MM.1S (cell line): Measurements from ENCODE around the gene ZNRF3.

Experiments used
- DNase-seq: peaks from one replicate; pipeline ENCODE4 v3.0.0-alpha.2; 2015
- H2AFZ ChIP-seq: fragments of 300-600 bp; sonication (generic); 2 replicates; pipeline ENCODE4 v1.6.0; 2016; ENCODE audit warnings: antibody characterized with exemption, low read length
- H3F3A ChIP-seq: fragments of 300-600 bp; sonication (generic); 2 replicates; pipeline ENCODE4 v1.6.1; 2016; ENCODE audit warnings: mild to moderate bottlenecking, antibody characterized with exemption, low read length, moderate library complexity, mixed read lengths; ENCODE audit not compliant: insufficient read depth
- H3K27ac ChIP-seq: fragments of 300-600 bp; sonication (generic); 2 replicates; pipeline ENCODE4 v1.5.1; 2016; ENCODE audit warnings: mild to moderate bottlenecking, low read length
- H3K27me3 ChIP-seq: fragments of 300-600 bp; sonication (generic); replicated peaks from 2 replicates; pipeline ENCODE4 v1.6.0; 2016; ENCODE audit warnings: low read length; ENCODE audit not compliant: insufficient read depth
- H3K36me3 ChIP-seq: fragments of 300-600 bp; sonication (generic); replicated peaks from 2 replicates; pipeline ENCODE4 v1.6.1; 2016; ENCODE audit warnings: mild to moderate bottlenecking, low read length, mixed read lengths; ENCODE audit not compliant: insufficient read depth
- H3K4me1 ChIP-seq: fragments of 300-600 bp; sonication (generic); 2 replicates; pipeline ENCODE4 v1.6.1; 2016; ENCODE audit warnings: low read length, mixed read lengths
- H3K4me2 ChIP-seq: fragments of 300-600 bp; sonication (generic); 2 replicates; pipeline ENCODE4 v1.6.0; 2016; ENCODE audit warnings: low read depth, low read length
- H3K4me3 ChIP-seq: fragments of 300-600 bp; sonication (generic); 2 replicates; pipeline ENCODE4 v1.5.1; 2016; ENCODE audit warnings: low read length, mixed read lengths
- H3K79me2 ChIP-seq: fragments of 300-600 bp; sonication (generic); 2 replicates; pipeline ENCODE4 v1.6.1; 2016; ENCODE audit warnings: mixed run types, low read length, mixed read lengths
- H3K9ac ChIP-seq: fragments of 300-600 bp; sonication (generic); 2 replicates; pipeline ENCODE4 v1.6.1; 2016; ENCODE audit warnings: low read length, mixed read lengths
- H3K9me2 ChIP-seq: fragments of 300-600 bp; sonication (generic); replicated peaks from 2 replicates; pipeline ENCODE4 v1.6.1; 2016; ENCODE audit warnings: mild to moderate bottlenecking, low read length, mixed read lengths; ENCODE audit not compliant: insufficient read depth
- H3K9me3 ChIP-seq: fragments of 300-600 bp; sonication (generic); replicated peaks from 2 replicates; pipeline ENCODE4 v1.6.1; 2016; ENCODE audit warnings: mild to moderate bottlenecking, low read length, mixed read lengths; ENCODE audit not compliant: insufficient read depth
- H4K20me1 ChIP-seq: fragments of 300-600 bp; sonication (generic); 2 replicates; pipeline ENCODE4 v1.6.1; 2016; ENCODE audit warnings: mild to moderate bottlenecking, low read length, moderate library complexity, mixed read lengths; ENCODE audit not compliant: insufficient read depth
- CTCF ChIP-seq: fragments of 300-600 bp; sonication (generic); IDR thresholded peaks from 2 replicates; pipeline ENCODE4 v1.5.1; 2016; ENCODE audit warnings: antibody characterized with exemption, low read length, mixed read lengths
- EZH2 ChIP-seq: fragments of 300-600 bp; sonication (generic); optimal IDR thresholded peaks from 2 replicates; pipeline ENCODE3; 2017; ENCODE audit warnings: low read depth, mild to moderate bottlenecking, antibody characterized with exemption, low read length, mixed read lengths
- EZH2phosphoT487 ChIP-seq: fragments of 300-600 bp; sonication (generic); IDR thresholded peaks from 2 replicates; pipeline ENCODE4 v1.6.1; 2018; ENCODE audit warnings: antibody characterized with exemption, low read length

The ZNRF3 gene

GRCh38 chr22:28951530-28951929 lies 68.2 kb downstream of the ZNRF3 start:
- Histone ChIP-seq H3F3A (peaks cover 10% of the 10 kb centered on the region), H3K9me2 (no peaks in the 10 kb centered on the region), H3K4me2 (no peak overlapping the region), H3K9ac (no peak overlapping the region), H3K4me1 (peaks cover 15% of the 10 kb centered on the region), H3K27me3 (no peaks in the 10 kb centered on the region), H3K27ac (no peak overlapping the region), H3K9me3 (no peaks in the 10 kb centered on the region), H2AFZ (no peak overlapping the region), H3K79me2 (peaks cover 20% of the 10 kb centered on the region; the same call in 1 of the 2 replicates), H4K20me1 (peaks cover 3% of the 10 kb centered on the region; the same call in 1 of the 2 replicates), H3K4me3 (no peak overlapping the region), H3K36me3 (no peaks in the 10 kb centered on the region)
- no peak for TF ChIP-seq EZH2phosphoT487
- no peak for TF ChIP-seq CTCF
- no peak for TF ChIP-seq EZH2
- no peak for DNase-seq

DNA sequence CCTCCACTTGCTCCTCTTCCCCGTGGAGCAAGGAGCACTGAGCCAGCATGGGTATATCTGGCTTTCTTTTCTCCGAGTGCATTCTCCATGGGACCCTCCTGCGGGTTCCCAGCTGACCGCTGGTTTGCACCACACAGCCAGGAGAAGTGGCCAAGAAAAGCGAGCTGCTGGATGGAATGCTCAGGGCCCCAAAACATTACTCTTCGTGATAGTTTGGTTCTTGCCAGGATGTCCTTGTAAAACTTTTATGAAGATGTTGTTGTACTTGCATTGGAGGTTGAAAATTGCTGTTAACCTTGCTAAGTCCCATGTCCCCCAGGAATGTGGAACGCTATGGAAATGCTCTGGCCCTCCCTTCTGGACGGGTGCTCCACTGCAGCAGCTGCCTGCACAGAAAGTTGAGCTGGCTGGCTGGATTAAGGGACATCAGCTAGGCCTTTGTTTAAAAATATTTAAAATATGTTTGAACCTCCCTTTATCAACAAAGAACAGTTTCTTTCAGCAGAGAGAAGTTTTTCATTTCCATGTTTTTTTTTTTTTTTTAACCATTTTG lies 68.7 kb downstream of the ZNRF3 start:
- no peak for TF ChIP-seq CTCF
- no peak for TF ChIP-seq EZH2
- TF ChIP-seq EZH2phosphoT487 = no peak
- Histone ChIP-seq H3K36me3 (no peaks in the 10 kb centered on the region), H3K4me1 (peaks cover 20% of the 10 kb centered on the region), H3K27me3 (no peaks in the 10 kb centered on the region), H3K4me2 (no peak overlapping the region), H2AFZ (no peak overlapping the region), H3K9me3 (no peaks in the 10 kb centered on the region), H3K27ac (no peak overlapping the region), H3K4me3 (no peak overlapping the region), H3F3A (peaks cover 12% of the 10 kb centered on the region), H3K79me2 (peaks cover 20% of the 10 kb centered on the region; the same call in 1 of the 2 replicates), H3K9me2 (no peaks in the 10 kb centered on the region), H4K20me1 (peaks cover 3% of the 10 kb centered on the region; the same call in 1 of the 2 replicates), H3K9ac (no peak overlapping the region)
- DNase-seq = no peak

DNA sequence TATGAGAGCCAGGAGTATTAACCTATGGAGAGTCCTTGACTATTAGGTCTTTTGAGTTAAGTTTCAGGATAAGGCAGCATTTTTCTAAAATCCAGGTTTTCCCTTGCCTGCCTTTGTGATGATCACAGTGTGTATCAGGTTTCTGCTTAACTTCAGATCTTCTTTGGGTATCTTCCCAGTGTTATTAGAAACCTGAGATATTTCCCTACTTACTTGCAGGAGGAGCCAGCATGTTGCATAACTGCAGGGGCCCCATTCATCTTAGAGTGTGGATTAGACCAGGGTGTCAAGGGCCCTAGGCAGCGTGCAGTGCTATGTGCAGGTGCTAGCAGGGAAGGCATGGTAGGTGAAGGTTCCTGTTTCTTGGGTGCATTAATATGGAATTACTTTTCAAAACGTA lies 69.5 kb downstream of the ZNRF3 start:
- Histone ChIP-seq H3K79me2 (peaks cover 20% of the 10 kb centered on the region; the same call in 1 of the 2 replicates), H3K4me2 (no peak overlapping the region)

More for the DNA sequence above, 69.5 kb downstream of the ZNRF3 start:
- H3K36me3 ChIP-seq = no peaks in the 10 kb centered on the region
- no peak for TF ChIP-seq EZH2
- no peak for TF ChIP-seq EZH2phosphoT487
- TF ChIP-seq CTCF = no peak
- peaks cover 12% of the 10 kb centered on the region for H3F3A ChIP-seq
- no peaks in the 10 kb centered on the region for H3K9me3 ChIP-seq
- H2AFZ ChIP-seq = no peak overlapping the region
- no peak for DNase-seq
- H3K27ac ChIP-seq = no peak overlapping the region
- H4K20me1 ChIP-seq = peaks cover 3% of the 10 kb centered on the region; the same call in 1 of the 2 replicates
- H3K4me3 ChIP-seq = no peak overlapping the region
- H3K9ac ChIP-seq = no peak overlapping the region
- H3K9me2 ChIP-seq = no peaks in the 10 kb centered on the region
- H3K4me1 ChIP-seq = peaks cover 21% of the 10 kb centered on the region
- H3K27me3 ChIP-seq = no peaks in the 10 kb centered on the region
